OCI-LY7 (cell line): ENCODE measurements around the gene KIAA0930. TPM values are rescaled to one million over a fixed set of nuclear protein-coding genes. Genes with fewer than 3 reads are reported as not detected.

Experiments used
- BruUV-seq: library from RNA; stranded (reverse); fragments of 400-500 nt; replicated peaks from 2 replicates; lab custom pipeline; 2021; lab: Mats Ljungman, UMichigan
- CTCF ChIA-PET: fragments of 300-600 bp; sonication (Branson Sonifier 250); formaldehyde crosslinking; loops from one replicate; lab custom pipeline; 2022; ENCODE audit warnings: antibody characterized with exemption; ENCODE audit not compliant: unreplicated experiment; lab: Charles Lee
- POLR2A ChIA-PET: fragments of 300-600 bp; sonication (Branson Sonifier 250); formaldehyde crosslinking; loops from one replicate; lab custom pipeline; 2022; ENCODE audit warnings: antibody characterized with exemption; lab: Charles Lee
- DNase-seq: peaks from one replicate; pipeline ENCODE4 v3.0.0-alpha.2; 2015; ENCODE audit warnings: low spot score
- H2AFZ ChIP-seq: fragments of 200-600 bp; sonication (generic), shearing (Covaris generic); 2 replicates; pipeline ENCODE4 v1.6.1; 2014; ENCODE audit warnings: mild to moderate bottlenecking, antibody characterized with exemption, low read length, moderate library complexity
- H3K27ac ChIP-seq: fragments of 200-600 bp; sonication (generic); 2 replicates; pipeline ENCODE4 v1.5.1; 2014; ENCODE audit warnings: mixed run types, low read depth, mild to moderate bottlenecking, moderate library complexity, low read length, inconsistent platforms; ENCODE audit not compliant: poor library complexity, severe bottlenecking
- H3K36me3 ChIP-seq: fragments of 200-600 bp; sonication (generic); 2 replicates; pipeline ENCODE4 v1.6.1; 2014; ENCODE audit warnings: mild to moderate bottlenecking, antibody characterized with exemption, low read length, moderate library complexity, mixed read lengths; ENCODE audit not compliant: insufficient read depth
- H3K4me1 ChIP-seq: fragments of 200-600 bp; sonication (generic); 2 replicates; pipeline ENCODE4 v1.5.1; 2014; ENCODE audit warnings: mild to moderate bottlenecking, low read length; ENCODE audit not compliant: insufficient read depth, poor library complexity, severe bottlenecking
- H3K4me2 ChIP-seq: fragments of 200-600 bp; sonication (generic); 2 replicates; pipeline ENCODE4 v1.6.1; 2014; ENCODE audit warnings: mild to moderate bottlenecking, low read length
- H3K4me3 ChIP-seq: fragments of 200-600 bp; sonication (generic); 2 replicates; pipeline ENCODE4 v1.5.1; 2014; ENCODE audit warnings: mild to moderate bottlenecking, low read depth, low read length; ENCODE audit not compliant: poor library complexity, severe bottlenecking
- H3K79me2 ChIP-seq: fragments of 200-600 bp; sonication (generic); 2 replicates; pipeline ENCODE4 v1.6.1; 2016; ENCODE audit warnings: low read depth, mild to moderate bottlenecking, low read length, moderate library complexity, mixed read lengths; ENCODE audit not compliant: insufficient read depth
- H3K9me2 ChIP-seq: fragments of 200-600 bp; sonication (generic); 2 replicates; pipeline ENCODE4 v1.6.1; 2016; ENCODE audit warnings: mild to moderate bottlenecking, low read length, mixed read lengths; ENCODE audit not compliant: insufficient read depth
- H3K9me3 ChIP-seq: fragments of 200-600 bp; sonication (generic); 2 replicates; pipeline ENCODE4 v1.6.1; 2014; ENCODE audit warnings: mild to moderate bottlenecking, mixed run types, low read length, mixed read lengths
- H4K20me1 ChIP-seq: fragments of 200-600 bp; sonication (generic); 2 replicates; pipeline ENCODE4 v1.6.1; 2014; ENCODE audit warnings: mild to moderate bottlenecking, antibody characterized with exemption, low read length, moderate library complexity, mixed read lengths; ENCODE audit not compliant: insufficient read depth
- CTCF ChIP-seq: fragments of 200-600 bp; sonication (generic); conservative IDR thresholded peaks from 2 replicates; pipeline ENCODE4 v1.5.1; 2014; ENCODE audit warnings: mild to moderate bottlenecking, antibody characterized with exemption, low read length, moderate library complexity, mixed read lengths
- EZH2phosphoT487 ChIP-seq: fragments of 200-600 bp; sonication (generic); IDR thresholded peaks from 2 replicates; pipeline ENCODE4 v1.6.1; 2018; ENCODE audit warnings: low read depth, borderline replicate concordance, mild to moderate bottlenecking, mixed run types, antibody characterized with exemption, low read length, moderate library complexity, mixed read lengths
- intact Hi-C: fragments of 100-400 bp; cut with micrococcal nuclease; formaldehyde crosslinking; loops from one replicate; pipeline ENCODE4 v1.10.0; 2022; ENCODE audit not compliant: unreplicated experiment
- total RNA-seq, 2 experiments: library from RNA; depleted of rRNA in 1 of 2; stranded (reverse); fragments of >200 nt in 1 of 2; shearing (Covaris generic) in 1 of 2; gene quantifications; 2 replicates each; pipeline ENCODE4 v1.2.3, GENCODE V29; 2014 to 2022

KIAA0930 gene
- total RNA-seq, 2 experiments from 2014 or later, result 80.7 to 93.9 TPM

- intact Hi-C loops, result no loop called here
These were observed 21.7 kb downstream of the KIAA0930 start for GRCh38 chr22:45218976-45219375.

GRCh38 chr22:45217806-45218205 lies 22.9 kb downstream of the KIAA0930 start:
- CTCF ChIA-PET, result no interaction called here
- BruUV-seq, result no TSS peak
- TF ChIP-seq CTCF, result no peak
- no peak for TF ChIP-seq EZH2phosphoT487

More at GRCh38 chr22:45218976-45219375, 21.7 kb downstream of the KIAA0930 start:
- Histone ChIP-seq H2AFZ (no peak overlapping the region), H3K27ac (no peak overlapping the region), H3K9me2 (no peaks in the 10 kb centered on the region), H3K4me1 (peaks cover 50% of the 10 kb centered on the region), H3K36me3 (no peaks in the 10 kb centered on the region), H3K79me2 (peaks cover 92% of the 10 kb centered on the region), H3K9me3 (no peaks in the 10 kb centered on the region), H3K4me3 (no peak overlapping the region), H3K4me2 (peak overlapping the region; percentile 14; the same call in 1 of the 2 replicates), H4K20me1 (peaks cover 5% of the 10 kb centered on the region; the same call in 1 of the 2 replicates)
- no TSS peak for BruUV-seq
- no peak for TF ChIP-seq CTCF
- no peak for TF ChIP-seq EZH2phosphoT487
- peak; percentile 75 for DNase-seq
- POLR2A ChIA-PET, result no interaction called here
- CTCF ChIA-PET, result no interaction called here

GRCh38 chr22:45217345-45217744 lies 23.3 kb downstream of the KIAA0930 start:
- peaks cover 91% of the 10 kb centered on the region for H3K79me2 ChIP-seq
- no peaks in the 10 kb centered on the region for H3K9me3 ChIP-seq
- peaks cover 44% of the 10 kb centered on the region for H3K4me1 ChIP-seq
- no peak for TF ChIP-seq CTCF
- TF ChIP-seq EZH2phosphoT487, result no peak
- no peak overlapping the region for H3K27ac ChIP-seq
- BruUV-seq, result no TSS peak
- H2AFZ ChIP-seq, result no peak overlapping the region
- no peak overlapping the region for H3K4me2 ChIP-seq
- peaks cover 5% of the 10 kb centered on the region; the same call in 1 of the 2 replicates for H4K20me1 ChIP-seq
- H3K9me2 ChIP-seq, result no peaks in the 10 kb centered on the region
- intact Hi-C loops, result no loop called here
- H3K36me3 ChIP-seq, result no peaks in the 10 kb centered on the region
- no peak for DNase-seq
- CTCF ChIA-PET, result no interaction called here
- no peak overlapping the region for H3K4me3 ChIP-seq
- POLR2A ChIA-PET, result no interaction called here

More at GRCh38 chr22:45217806-45218205, 22.9 kb downstream of the KIAA0930 start:
- Histone ChIP-seq H4K20me1 (peaks cover 5% of the 10 kb centered on the region; the same call in 1 of the 2 replicates), H2AFZ (no peak overlapping the region), H3K4me3 (no peak overlapping the region), H3K9me3 (no peaks in the 10 kb centered on the region), H3K27ac (no peak overlapping the region), H3K9me2 (no peaks in the 10 kb centered on the region), H3K4me1 (peaks cover 49% of the 10 kb centered on the region), H3K79me2 (peaks cover 92% of the 10 kb centered on the region), H3K4me2 (no peak overlapping the region), H3K36me3 (no peaks in the 10 kb centered on the region)
- intact Hi-C loops, result no loop called here
- no peak for DNase-seq
- POLR2A ChIA-PET, result no interaction called here
